GM21786 (cell line): ENCODE results near the gene FAIM2.

Source experiments
- ATAC-seq: cut with Tn5 transposase; IDR thresholded peaks from one replicate; pipeline ENCODE4 v1.9.1; 2021; ENCODE audit not compliant: unreplicated experiment

The FAIM2 gene

DNA sequence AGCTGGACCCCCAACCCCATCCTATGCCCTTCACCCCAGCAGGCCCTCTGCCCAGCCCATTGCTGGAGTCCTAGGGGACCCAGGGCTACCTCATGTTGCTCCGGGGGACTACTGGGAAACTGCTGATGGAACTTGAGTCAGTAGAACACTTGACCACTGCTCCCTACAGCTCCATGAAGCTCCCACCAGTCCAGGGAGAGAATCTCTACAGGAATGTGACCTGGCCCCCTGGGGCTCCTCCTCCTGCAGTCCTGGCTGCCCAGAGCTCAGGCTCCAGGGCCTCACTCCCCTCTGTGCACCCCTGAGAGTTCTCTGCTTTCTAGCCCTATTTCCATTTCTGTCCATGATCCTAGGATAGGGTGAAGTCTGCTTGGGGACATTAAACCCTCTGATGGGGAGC lies 36.0 kb upstream of the FAIM2 start:
- ATAC-seq = no peak

- no peak for ATAC-seq
Measured at GRCh38 chr12:49939307-49939706, 35.6 kb upstream of the FAIM2 start.

DNA sequence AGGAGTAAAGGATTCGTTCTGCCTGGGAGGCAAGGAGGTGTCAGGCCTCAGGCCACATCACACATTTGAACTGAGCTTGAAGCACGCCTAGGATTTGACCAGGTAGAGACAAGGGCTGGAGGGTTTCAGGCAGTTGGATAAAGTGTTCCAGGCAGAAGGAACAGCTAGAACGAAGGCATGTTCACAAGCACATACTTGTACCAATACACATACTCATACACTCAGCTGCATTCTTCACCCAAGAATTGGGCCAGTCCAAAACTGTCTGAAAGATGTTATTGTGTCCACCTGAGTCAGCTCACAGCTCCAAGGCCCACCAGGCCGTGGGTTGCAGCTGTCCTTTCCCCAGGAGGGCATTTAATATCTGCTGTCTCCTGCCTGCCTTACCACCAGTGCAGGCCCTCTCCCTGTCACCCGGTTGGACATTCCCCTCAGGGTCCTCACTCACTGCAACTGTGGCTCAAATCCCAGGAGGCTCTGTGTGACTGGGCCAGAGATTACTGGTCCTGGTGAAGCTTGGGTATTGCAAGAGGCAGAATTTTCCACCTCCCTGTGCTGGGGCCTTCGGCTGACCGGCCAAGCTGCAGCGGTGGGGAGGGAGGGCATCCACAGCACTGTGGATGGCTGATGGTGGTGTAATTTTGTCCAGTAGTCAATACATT lies 34.1 kb upstream of the FAIM2 start:
- ATAC-seq = no peak

DNA sequence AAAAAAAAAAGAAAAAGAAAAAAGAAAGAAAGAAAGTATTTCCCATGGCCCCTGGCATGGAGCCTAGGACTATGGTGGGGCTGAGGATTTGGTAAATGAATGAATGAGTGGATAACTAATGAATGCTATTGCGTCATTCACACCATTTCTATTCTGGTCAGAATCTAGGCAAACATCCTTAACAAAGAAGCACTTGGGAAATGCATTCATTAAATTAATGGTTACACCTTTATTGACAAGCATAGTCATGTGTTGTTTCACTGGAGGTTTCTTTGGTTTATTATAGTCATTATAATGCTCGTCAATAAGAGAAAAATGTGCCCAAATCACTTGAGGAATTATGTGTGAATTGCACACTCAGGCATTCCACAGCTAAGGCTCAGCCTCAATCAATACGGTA lies 33.2 kb upstream of the FAIM2 start:
- no peak for ATAC-seq

DNA sequence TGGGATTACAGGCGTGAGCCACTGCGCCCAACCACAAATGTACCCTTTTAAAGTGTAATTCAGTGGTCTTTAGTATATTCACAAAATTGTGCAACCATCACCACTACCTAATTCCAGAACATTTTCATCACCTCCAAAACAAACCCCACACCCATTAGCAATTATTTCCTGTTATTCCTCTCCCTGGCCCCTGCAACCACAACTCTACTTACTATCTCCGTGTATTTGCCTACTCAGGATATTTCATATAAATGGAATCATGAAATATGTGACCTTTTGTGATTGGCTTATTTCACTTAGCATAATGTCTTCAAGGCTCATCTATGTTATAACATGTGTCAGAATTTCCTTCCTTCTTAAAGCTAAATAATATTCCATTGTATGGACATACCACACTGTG lies 30.8 kb upstream of the FAIM2 start:
- no peak for ATAC-seq

DNA sequence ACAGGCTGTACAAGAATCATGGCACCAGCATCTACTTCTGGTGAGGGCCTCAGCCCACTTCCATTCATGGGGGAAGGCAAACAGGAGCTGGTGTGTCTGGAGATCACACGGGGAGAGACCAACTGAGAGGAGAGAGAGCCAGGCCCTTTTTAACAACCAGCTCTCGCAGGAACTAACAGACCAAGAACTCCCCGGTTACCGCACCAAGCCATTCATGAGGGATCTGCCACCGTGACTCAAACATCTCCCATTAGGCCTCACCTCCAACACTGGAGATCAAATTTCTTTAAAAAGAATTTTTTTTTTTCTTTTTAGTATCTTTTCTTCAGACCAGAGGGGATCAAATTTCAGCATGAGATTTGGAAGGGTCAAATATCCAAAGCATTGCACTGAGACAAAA lies 30.1 kb upstream of the FAIM2 start:
- no peak for ATAC-seq

- no peak for ATAC-seq
Measured at GRCh38 chr12:49932533-49933130, 28.9 kb upstream of the FAIM2 start.

- ATAC-seq = no peak
Measured at GRCh38 chr12:49932023-49932422, 28.3 kb upstream of the FAIM2 start.

DNA sequence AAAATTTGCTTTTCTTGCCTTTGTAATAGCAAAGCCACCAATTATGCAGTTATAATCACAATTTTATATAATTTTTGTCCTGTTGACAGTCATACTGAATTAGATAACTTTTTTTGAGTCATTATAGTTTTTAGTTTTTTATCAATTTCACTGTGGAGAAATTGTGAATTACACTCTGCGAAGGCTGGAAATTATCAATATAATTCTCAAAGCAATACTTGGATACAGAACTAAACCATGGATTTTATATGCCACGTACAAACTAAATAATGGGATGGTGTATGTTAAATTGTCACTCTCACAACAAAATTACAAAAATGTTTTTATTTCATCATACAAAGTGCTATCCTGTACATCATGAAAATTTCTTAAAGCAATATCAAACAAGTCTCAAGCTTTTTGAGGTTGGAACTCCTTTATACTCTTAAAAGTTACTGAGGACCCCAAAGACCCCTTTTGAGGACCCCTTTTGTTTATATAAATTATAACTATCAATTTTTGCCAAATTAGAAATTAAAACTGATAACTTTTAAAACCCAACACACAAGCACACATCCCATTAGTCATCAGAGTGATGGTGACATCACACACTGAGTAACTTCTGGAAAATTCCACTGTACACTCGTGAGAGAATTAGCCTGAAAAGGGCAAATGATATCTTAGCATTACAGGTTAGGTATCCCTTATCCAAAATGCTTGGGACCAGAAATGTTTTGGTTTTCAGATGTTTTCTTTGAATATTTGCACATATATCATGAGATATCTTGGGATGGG lies 27.0 kb upstream of the FAIM2 start:
- ATAC-seq = no peak

GRCh38 chr12:49929581-49929980 lies 25.9 kb upstream of the FAIM2 start:
- ATAC-seq = no peak

DNA sequence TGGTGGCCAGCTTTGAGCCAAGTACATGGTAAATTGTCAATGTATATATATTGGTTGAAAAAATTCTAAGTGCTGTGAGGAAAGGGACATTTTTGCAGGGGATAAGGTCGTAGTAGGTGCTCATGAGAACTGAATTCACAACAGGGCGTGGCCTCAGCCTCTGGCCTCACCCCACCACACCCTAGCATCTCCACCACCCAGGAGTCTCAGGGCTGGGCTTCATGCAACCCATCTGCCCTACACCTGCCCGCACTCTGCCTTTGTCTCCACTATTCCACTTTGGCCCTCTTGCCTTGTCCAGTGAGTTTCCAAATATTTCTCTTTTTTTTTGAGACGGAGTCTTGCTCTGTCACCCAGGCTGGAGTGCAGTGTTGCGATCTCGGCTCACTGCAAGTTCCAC lies 24.8 kb upstream of the FAIM2 start:
- ATAC-seq = no peak

GRCh38 chr12:49925433-49926204 lies 21.9 kb upstream of the FAIM2 start:
- ATAC-seq = no peak

- no peak for ATAC-seq
Measured at GRCh38 chr12:49924628-49925246, 21.0 kb upstream of the FAIM2 start.

GRCh38 chr12:49923880-49924556 lies 20.3 kb upstream of the FAIM2 start:
- ATAC-seq = no peak

DNA sequence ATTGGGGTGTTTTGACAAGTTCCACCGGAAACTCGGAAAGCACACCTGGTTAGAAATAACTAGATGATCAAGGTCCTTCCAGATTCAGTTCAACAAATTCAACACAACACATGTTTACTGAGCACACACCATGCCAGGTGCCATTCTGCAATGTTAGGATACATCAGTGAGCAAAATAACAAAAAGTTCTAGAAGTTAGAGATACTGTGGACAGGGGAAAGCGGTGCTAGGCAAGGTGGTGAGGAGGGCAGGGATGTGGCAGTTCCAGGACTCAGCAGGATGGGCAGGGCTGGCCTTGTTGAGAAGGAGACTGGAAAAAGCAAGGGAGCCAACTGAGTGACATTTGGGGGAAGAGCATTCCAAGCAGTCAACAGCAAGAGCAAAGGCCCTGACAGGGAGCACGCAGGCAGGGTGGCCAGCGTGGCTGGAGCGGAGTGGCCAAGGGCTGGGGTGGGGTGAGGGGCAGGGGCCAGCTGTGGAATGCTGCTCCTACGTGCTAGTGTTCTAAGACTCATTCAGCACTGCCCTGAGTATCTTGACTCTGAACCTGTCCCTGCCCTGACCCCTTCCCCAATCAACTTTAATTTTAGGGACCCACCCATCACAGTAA lies 19.4 kb upstream of the FAIM2 start:
- no peak for ATAC-seq

GRCh38 chr12:49922349-49923034 lies 18.8 kb upstream of the FAIM2 start:
- no peak for ATAC-seq

GRCh38 chr12:49921936-49922335 lies 18.2 kb upstream of the FAIM2 start:
- no peak for ATAC-seq

GRCh38 chr12:49921299-49921698 lies 17.6 kb upstream of the FAIM2 start:
- no peak for ATAC-seq

DNA sequence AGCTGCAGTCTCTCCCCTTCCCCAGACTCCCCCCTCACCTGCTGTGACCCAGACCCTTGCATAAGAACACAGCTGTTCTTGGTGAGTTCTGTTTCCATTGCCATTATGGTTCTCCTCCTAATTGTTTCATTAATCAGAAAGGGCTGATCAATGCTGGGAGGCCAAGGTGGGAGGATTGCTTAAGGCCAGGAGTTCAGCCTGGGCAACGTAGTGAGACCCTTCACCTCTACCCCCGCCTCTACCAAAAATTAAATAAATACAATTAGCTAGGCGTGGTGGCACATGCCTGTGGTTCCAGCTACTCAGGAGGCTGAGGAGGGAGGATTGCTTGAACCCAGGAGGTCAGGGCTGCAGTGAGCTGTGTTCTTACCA lies 17.2 kb upstream of the FAIM2 start:
- ATAC-seq = no peak
